NCI-H345 (cell line): Measurements from ENCODE around the gene MTCL3.

ENCODE experiments used
- DNase-seq: peaks from one replicate; lab custom pipeline; 2025; lab: John Stamatoyannopoulos, UW

The MTCL3 gene

DNA sequence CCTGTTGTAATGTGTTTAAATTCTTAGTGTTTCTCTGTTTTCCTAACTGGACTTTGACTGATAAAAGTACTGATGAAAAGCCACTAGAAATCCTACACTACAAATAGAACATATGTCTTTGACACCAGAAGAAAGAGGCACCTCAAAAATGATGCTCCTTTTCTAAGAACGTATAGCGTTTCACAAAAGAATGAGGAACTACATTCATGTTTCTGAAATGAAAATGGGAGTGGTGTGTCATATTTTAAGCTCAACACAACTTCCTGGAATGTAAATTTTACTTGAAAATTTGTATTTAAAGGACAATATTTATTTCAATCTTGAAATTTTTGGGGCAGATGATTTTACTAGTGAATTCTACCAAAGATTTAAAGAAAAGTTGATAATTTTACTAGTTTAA, 95.2 kb downstream of the MTCL3 start:
- no peak for DNase-seq
